NCI-H2227 (cell line): ENCODE measurements around the gene GDI1.

Experiments used
- DNase-seq: peaks from one replicate; lab custom pipeline; 2025; ENCODE audit not compliant: unreplicated experiment; lab: John Stamatoyannopoulos, UW

GDI1 gene

DNA sequence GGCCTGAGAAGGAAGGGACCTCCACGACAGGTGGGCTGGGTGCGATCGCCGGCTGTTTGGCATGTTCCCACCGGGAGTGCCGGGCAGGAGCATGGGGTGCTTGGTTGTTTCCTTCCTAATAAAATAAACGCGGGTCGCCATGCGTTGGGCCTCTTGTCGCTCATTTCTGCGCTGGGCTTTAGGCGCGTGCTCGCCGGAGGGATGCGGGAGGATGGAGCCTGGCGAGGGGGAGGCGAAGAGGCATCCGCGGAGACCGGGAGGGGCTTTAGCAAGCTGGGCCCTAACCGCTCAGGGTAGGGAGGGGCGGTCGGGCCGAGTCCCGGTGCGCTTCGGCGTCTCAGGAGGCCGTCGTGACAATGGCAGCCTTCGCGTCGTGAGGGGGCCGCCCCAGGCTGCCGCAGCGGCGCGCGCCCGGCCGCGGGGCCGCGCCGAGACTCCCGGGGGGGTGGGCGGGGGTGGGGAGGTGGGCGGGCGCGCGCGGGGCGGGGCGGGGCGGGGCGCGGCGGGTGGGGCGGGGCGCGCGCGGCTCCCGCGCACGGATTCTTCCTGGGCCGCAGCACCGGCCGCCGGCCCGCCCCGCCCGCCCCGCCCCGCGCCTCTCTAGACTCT lies 476 bp upstream of the GDI1 start:
- peak; percentile 73 for DNase-seq

DNA sequence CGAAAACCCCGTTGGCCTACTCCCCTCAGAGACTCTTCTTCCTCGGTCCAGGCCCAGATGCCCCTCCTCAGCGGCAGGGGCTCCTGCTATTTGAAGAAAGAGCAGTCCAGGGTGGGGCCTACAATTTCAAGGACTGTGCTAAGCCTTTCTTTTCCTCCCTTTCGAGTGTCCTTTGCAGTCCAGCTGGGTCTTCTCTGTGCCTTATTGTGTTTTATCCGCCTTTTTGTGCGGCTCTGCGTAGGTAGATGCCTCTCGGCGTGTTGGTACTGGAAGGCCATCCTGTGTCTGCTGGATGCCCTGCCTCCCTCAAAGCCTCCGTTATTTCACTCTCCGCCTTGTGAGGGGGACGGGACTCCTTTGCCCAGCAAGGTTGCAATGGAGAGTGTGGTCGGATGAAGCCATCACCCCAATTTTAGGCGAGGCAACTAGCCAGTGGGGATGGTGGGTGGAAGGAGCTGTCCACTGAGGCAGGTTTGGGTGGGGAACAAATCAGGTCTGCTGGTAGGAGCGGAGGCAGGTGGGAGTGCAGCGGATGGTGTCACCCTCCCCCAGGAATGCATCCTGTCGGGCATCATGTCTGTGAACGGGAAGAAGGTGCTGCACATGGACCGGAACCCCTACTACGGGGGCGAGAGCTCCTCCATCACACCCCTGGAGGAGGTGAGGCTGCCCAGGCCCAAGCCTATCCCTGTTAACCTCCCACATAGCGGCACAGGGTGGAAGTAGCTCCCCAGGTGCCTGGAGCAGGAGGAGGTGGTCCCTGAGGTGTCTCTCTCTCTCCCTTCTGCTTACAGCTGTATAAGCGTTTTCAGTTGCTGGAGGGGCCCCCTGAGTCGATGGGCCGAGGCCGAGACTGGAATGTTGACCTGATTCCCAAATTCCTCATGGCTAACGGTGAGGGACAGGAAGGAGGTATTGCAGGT lies 1.3 kb downstream of the GDI1 start:
- no peak for DNase-seq

DNA sequence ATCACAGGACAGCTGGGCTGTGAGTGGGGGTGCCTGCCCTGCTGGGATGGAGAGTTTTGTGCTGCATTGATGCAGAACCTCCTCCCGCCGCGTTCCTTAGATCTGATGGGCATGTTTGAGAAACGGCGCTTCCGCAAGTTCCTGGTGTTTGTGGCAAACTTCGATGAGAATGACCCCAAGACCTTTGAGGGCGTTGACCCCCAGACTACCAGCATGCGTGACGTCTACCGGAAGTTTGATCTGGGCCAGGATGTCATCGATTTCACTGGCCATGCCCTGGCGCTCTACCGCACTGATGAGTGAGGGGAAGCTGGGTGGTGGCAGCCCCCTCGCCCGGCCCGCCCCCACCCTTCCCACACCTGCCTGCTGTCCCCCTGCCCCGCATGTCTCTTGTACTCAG lies 2.9 kb downstream of the GDI1 start:
- no peak for DNase-seq

DNA sequence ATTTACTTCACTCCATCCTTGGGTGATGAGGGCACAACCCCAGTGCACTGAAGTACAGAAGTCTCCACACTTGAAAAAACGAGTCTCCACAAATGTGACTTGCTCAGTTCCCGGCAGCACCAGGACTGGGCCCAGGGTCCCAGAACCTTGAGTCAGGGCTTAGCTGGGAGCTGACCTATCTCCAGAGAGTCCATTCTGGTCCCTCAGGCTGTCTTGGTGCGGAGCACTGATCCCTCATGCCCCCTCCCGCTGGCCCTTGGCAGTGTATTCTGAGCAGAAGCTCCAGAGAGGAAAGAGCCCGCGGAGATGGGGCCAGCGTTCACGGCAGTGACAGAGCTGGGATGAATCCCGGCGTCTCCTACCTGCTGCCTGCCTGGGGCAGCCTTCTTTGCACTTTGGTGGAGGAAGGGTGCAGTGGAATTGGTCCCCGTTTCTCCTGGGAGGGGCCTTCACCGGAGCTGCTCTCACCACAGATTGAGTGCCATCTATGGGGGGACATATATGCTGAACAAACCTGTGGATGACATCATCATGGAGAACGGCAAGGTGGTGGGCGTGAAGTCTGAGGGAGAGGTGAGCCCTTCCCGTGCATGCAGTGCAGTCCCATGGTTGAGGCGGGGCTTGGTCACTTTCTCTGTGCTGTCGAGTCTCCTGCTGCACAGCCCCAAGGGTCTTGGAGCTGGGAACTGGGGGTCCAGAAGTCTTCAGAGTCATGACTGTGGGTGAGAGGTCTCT lies 3.8 kb downstream of the GDI1 start:
- DNase-seq, result no peak

DNA sequence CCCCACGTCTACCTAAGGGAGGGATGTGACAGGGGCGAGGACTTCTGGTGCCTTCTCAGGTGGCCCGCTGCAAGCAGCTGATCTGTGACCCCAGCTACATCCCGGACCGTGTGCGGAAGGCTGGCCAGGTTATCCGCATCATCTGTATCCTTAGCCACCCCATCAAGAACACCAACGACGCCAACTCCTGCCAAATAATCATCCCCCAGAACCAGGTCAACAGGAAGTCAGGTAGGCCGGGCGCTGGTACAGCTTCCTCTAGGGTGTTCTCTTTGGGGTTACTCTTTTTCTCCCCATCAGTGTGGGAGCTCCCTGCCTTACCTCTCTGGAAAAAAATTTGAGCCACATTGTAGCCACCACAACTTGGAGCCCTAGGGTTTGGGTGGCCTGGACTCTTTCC lies 4.6 kb downstream of the GDI1 start:
- no peak for DNase-seq

DNA sequence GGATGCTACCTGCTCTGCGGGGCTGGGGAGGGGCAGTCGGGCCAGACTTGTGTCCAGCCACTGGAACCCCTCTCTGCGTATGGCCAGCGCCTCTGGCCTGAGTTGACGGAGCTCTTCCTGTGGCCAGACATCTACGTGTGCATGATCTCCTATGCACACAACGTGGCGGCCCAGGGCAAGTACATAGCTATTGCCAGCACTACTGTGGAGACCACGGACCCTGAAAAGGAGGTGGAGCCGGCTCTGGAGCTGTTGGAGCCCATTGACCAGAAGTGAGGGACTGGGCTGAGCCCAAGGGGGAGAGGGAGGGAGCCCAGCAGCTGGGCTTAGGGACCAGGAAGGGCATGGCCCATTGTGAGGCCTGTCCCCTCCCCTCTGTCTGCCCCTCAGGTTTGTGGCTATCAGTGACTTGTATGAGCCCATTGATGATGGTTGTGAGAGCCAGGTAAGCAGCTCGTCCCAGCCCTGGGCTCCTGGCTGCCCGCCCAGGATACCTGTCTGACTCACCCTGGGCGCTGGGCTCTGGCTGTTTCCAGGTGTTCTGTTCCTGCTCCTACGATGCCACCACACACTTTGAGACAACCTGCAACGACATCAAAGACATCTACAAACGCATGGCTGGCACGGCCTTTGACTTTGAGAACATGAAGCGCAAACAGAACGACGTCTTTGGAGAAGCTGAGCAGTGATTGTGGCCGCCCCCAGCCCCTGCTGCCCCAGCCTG lies 5.2 kb downstream of the GDI1 start:
- DNase-seq, result no peak

DNA sequence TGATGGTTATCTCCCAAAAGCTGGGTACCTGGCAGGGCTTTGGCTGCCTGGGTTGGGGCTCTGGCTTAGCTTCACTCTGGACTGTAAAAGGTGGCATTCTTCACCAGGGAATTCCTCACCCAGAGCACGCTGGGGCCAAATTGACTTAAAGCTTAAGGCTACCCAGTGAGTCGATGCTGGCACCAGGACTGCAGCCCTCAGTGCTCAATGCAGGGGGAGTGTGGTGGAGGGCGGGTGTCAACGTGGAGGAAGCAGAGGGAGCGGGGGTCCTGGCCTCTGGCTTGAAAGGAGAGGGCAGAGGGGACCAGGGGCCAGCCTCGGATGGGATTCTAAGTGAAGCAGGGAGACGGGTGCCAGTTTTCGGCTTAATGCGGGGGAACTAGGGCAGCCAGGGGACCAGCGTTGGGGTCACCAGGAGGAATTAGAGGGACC lies 6.5 kb downstream of the GDI1 start:
- peak; percentile 24 for DNase-seq

DNA sequence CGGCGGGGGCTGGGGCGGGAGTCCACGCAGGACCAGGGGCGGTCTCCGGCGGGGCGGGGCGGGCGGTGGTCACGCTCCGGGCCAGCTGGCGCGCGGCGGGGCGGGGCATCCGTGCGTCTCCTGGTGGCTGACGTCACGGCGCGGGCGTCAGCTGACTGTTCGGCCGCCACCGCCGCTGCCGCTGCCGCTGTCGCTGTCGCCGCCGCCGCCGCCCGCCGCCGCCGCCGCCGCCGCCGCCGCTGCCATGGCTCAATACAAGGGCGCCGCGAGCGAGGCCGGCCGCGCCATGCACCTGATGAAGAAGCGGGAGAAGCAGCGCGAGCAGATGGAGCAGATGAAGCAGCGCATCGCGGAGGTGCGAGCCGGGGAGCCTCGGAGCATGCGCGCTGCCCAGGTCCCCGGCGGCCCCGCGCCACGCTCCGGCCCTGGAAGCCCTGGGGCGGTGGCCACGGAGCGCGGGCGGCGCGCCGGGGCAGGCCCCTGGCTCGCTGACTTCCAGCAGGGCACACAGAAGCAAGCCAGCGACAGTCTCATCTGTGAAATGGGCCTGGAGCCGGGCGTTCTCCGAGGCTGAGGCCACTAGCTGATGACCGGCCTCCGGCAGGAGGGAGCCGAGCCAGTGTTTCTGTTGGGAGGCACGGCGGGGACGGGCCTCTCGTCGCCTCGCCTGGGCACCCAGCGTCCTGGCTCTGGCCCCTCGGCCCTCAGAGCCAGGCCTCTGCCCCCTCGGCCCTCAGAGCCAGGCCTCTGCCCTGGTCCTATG lies 7.2 kb downstream of the GDI1 start, which contains the start of gene FAM50A:
Gene FAM50A (plus strand): TSS at position 150 of the 763 bp plus-strand sequence. CDS start 95 bp downstream, at position 245.
- DNase-seq, result peak; percentile 82

DNA sequence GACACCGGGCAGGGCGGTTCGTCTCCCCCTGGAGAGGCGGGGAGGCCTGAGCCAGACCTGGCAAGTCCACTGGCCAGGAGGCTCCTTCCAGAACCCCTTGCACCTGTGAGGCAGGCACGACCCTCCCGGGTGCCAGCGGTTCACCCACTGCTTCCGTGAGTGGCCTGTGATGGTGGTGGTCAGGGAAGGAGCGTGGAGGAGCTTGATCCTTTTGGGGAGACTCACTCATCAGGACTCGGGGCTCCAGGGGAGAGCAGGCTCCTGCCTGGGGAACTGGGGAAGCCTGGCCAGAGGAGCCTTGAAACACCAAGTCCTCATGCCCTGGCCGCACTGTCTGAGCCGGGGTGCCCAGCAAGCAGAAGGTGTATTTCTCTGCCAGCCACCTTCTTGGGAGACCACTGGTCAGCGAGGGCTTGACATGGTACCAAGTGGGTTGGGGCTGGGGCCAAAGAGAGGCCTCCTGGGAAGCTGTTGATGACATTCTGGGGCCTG lies 7.8 kb downstream of the GDI1 start:
- DNase-seq, result no peak

DNA sequence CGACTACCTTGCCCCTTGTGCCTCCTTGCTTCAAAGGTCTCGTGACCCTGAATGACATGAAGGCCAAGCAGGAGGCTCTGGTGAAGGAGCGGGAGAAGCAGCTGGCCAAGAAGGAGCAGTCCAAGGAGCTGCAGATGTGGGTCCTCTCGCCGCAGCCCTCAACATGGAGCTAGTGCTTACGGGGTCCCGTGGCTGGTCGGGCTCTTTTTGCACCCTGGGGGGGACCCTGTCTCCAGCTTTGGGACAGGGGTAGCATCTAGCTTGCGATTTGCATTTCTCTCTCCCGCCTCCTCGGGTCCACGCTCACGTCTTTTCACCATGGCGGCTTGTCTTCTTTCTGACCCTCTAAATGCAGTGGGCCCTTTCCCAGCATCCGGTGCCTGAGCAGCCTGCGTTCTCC lies 8.8 kb downstream of the GDI1 start:
- DNase-seq, result no peak

DNA sequence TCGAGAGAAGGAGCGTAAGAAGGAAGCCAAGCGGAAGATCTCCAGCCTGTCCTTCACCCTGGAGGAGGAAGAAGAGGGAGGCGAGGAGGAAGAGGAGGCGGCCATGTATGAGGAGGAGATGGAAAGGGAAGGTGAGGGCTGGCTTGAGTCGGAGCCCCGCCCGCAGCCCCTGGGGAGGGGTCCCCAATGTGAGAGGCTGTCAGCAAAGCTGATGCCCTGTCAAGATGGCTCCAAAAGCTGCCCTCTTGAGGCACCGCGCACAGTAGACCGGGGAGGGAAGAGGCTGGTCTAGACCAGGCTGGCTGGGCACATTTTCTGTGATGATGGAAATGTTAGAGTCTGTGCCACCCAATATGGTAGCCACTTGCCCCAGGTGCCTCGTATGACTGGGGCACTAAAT lies 9.5 kb downstream of the GDI1 start:
- no peak for DNase-seq

DNA sequence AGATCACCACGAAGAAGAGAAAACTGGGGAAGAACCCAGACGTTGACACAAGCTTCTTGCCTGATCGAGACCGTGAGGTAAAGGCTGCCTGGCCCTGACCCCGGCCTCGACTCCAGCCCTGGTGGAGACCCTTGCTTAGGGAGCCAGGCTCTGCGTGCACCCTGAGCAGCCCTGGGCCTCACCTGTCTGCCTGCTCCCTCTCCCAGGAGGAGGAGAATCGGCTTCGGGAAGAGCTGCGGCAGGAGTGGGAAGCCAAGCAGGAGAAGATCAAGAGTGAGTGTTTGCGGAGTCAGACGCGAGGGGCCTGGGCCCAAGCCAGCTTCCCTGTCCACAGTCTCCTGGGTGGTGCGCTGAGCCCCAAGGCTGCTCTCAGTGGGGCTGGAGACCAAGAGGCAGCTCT lies 11.5 kb downstream of the GDI1 start:
- no peak for DNase-seq

DNA sequence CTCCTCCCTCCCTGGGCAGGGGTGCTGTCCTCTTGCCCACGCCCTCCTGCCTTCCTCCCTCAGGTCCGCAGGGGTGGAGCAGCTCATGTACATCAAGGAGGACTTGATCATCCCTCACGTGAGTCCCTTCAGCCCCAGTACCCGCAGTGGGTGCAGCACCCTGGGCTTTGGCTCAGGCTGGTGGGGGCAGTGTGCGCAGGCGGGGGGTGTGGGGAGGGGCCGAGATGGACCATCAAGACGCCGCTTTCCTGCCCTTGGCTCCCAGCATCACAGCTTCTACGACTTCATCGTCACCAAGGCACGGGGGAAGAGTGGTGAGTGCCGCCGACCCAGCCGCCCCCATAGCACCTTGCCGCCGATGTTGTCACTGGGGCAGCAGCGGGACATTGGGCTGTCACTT lies 12.7 kb downstream of the GDI1 start:
- no peak for DNase-seq

DNA sequence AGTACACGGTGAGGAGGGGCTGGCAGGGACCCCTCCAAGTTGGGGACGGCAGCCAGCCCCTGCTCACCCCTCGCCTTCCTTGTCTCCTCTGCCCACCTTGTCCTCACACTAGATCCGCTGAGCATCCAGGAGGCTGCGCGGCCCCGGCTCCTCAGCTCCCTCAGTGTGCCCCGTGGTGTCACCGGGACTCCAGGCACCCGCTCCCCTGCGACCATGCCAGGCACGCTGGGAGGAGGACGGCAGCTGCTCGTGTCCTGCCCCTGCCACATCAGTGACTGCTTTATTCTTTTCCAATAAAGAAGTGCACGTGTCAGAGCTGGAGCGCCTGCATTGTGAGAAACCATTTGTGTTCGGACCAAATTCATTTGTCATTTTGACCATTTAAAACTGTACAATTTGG lies 13.4 kb downstream of the GDI1 start:
- no peak for DNase-seq

DNA sequence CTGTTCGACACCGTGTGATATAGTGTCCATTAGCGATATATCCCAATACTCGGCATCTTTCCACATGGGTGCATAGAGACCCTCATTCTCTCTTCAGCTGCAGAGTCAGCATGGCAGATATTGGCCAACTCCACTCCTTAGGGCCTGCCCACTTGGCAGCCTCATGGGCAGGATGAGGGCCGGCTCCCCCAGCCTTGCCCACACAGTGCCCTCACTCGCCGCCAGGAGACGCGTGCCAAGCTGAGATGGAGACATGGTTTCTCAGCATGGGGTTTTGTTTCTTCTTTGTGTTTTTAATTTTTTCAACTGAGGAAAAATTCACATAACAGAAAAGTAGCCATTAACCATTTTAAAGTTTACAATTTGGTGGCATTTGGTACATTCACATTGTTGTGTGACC lies 15.9 kb downstream of the GDI1 start:
- DNase-seq, result no peak

DNA sequence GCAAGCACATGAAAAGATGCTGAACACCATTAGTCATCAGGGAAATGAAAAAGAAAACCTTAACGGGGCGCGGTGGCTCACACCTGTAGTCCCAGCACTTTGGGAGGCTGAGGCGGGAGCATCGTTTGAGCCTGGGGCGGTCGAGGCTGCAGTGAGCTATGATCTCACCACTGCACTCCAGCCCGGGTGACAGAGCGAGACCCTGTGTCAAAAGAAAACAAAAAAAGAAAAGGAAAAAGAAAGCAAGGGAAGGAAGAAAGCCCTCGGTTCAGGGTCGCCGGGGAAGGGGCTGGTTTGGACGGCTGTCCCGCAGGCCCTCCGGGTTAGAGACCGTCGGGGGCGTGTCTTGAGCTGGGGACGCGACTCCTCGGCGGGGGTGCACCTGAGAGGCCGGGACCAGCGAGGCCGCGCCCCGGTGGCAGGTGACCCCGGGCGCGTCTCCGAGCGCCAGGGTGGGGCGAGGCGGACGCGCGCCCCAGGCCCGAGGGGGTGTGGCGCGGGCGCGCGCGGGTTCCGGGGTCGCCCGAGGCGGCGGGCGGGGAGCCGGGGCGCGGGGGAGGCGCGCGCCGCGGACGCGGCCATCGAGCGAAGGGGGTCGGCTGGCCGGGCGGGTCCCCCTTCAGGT lies 20.6 kb downstream of the GDI1 start:
- peak; percentile 74 for DNase-seq

DNA sequence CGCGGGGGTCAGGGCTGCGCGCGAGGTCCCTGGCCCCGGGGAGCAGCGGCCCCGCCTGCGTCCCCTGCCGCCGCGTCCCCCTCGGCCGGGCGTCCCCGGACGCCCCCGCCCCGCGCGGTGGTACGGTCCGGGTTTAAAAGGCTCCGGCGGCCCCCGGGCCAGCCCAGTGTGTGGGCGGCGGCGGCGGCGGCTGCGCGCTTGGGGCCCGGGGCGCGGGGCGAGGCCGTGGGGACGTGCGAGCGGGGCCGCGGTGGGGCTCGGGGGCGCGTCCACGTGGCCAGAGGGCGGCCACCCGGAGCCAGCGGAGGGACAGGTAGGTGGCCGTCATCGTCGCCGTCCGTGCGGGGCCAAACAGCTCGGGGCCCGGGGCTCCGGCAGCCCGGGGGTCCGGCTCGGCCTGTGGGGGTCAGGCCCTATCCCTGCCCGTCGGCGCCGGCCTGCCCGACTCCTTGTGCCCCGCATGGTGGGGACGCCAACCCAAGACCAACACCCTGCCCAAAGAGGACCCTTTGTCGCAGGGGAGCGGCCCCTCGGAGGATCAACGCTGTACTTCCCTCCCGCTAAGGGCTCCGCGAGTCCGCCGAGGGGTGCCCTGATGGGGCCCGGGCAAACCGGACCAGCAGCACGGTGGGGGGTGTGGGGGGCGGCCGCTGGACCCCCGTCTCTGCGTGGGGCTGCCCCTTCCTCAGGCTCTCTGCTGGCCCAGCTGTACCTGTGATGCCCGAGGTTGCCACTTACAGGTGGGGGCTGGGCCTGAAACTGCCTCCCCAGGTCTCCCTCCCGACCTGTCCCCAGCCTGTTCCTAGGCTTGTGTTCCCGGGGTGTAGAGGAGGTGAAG lies 21.4 kb downstream of the GDI1 start, which contains the start of gene PLXNA3:
Gene PLXNA3 (plus strand): TSS at position 166 of the 838 bp plus-strand sequence. CDS start 1,903 bp downstream, outside the sequence.
- peak; percentile 73 for DNase-seq

DNA sequence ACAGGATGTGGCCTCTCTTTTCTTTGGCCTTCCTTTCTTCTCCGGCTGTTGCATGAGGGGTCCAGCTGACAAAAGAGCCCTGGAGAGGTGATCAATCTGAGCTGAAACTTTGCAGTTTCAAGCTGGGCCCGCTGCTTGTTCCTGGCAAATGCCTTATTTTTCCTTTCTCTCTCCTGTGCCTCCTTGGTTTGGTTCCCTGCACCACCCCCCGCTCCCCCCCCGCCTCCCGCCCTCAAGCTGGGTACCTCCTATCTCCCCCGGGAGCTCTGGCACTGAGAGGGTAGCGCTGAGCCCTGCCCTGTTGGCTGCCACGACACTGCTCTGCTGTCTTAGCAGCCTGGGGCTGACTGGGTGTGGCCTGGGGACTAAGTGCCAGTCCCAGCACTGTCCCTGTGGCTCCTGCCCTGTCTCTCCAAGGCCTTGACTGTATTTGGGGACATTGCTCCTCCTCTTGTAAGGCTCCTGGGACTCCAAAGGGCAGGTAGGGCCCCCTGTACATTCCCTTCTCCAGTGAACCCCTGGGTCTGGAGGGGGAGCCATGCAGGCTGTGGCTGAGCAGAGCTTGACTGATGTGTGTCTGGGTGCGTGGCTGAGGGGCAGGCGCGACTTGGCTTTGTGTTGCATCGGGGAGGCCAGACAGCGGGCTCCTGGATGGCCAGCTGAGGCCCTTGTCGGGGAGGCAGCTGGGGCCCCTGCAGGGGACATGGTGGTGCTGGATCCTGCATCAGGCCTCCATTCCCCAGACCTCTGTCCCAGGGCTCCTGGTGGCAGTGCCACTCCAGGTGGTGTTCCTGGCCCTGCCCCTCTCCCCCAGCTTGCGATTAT lies 22.2 kb downstream of the GDI1 start:
- DNase-seq, result peak; percentile 25
